Liver (tissue), 9 donors: ENCODE measurements around the gene STC2. TPM values are rescaled to one million over a fixed set of nuclear protein-coding genes. Genes with fewer than 3 reads are reported as not detected.

ENCODE experiments used
- DNase-seq: peaks from one replicate; pipeline ENCODE4 v3.0.0-alpha.2; 2017; ENCODE audit warnings: low spot score
- H3K27ac ChIP-seq, 2 donors: one replicate each; pipeline ENCODE4 v1.7.0; 2013; ENCODE audit warnings: inconsistent platforms in 2 of 2, low read length in 2 of 2, control low read depth in 1 of 2, low read depth in 1 of 2, mild to moderate bottlenecking in 1 of 2
- H3K27me3 ChIP-seq, 4 donors: one replicate each; pipeline versions ENCODE4 v1.6.1 to v1.7.0; 2013; ENCODE audit warnings: low read length in 3 of 4, inconsistent platforms in 1 of 4, mild to moderate bottlenecking in 1 of 4, moderate library complexity in 1 of 4; ENCODE audit not compliant: control insufficient read depth in 4 of 4, insufficient read depth in 4 of 4
- H3K36me3 ChIP-seq, 4 donors: one replicate each; pipeline versions ENCODE4 v1.6.1 to v1.7.0; 2013; ENCODE audit warnings: low read length in 3 of 4, mild to moderate bottlenecking in 3 of 4, low read depth in 1 of 4, moderate library complexity in 1 of 4; ENCODE audit not compliant: control insufficient read depth in 4 of 4, insufficient read depth in 3 of 4
- H3K4me1 ChIP-seq, 4 donors: one replicate each; pipeline versions ENCODE4 v1.6.1 to v1.7.0; 2013; ENCODE audit warnings: low read length in 3 of 4, mild to moderate bottlenecking in 3 of 4, moderate library complexity in 1 of 4; ENCODE audit not compliant: control insufficient read depth in 4 of 4, insufficient read depth in 4 of 4
- H3K4me3 ChIP-seq, 3 donors: one replicate each; pipeline versions ENCODE4 v1.6.1 to v1.7.0; 2013; ENCODE audit warnings: low read length in 3 of 3, control low read depth in 1 of 3, low read depth in 1 of 3, mild to moderate bottlenecking in 1 of 3
- H3K9ac ChIP-seq, 2 donors: one replicate each; pipeline ENCODE4 v1.7.0; 2013; ENCODE audit warnings: low read length in 2 of 2, mild to moderate bottlenecking in 2 of 2, moderate library complexity in 2 of 2, control low read depth in 1 of 2, low read depth in 1 of 2
- H3K9me3 ChIP-seq, 4 donors: one replicate each; pipeline versions ENCODE4 v1.6.1 to v1.7.0; 2013; ENCODE audit warnings: low read length in 3 of 4; ENCODE audit not compliant: control insufficient read depth in 4 of 4
- CTCF ChIP-seq: fragments of 150-350 bp; IDR thresholded peaks from 2 replicates; pipeline ENCODE4 v1.5.1; 2017; ENCODE audit warnings: improper control_type of control experiment, low read depth, low read length; ENCODE audit not compliant: missing input control
- EGR1 ChIP-seq, 2 donors: IDR thresholded peaks; 2 replicates each; pipeline ENCODE4 v1.6.1; 2016 to 2018; ENCODE audit warnings: antibody characterized with exemption in 2 of 2, low read depth in 2 of 2
- FOXA1 ChIP-seq: IDR thresholded peaks from 2 replicates; pipeline ENCODE4 v1.6.1; 2016; ENCODE audit warnings: antibody characterized with exemption
- GABPA ChIP-seq, 2 donors: IDR thresholded peaks in 1 of 2; conservative IDR thresholded peaks in 1 of 2; 2 replicates each; pipeline ENCODE4 v1.6.1; 2016; ENCODE audit warnings: antibody characterized with exemption in 2 of 2, mild to moderate bottlenecking in 1 of 2, moderate library complexity in 1 of 2
- HNF4G ChIP-seq: IDR thresholded peaks from 2 replicates; pipeline ENCODE4 v1.6.1; 2016; ENCODE audit warnings: antibody characterized with exemption
- JUND ChIP-seq, 2 donors: IDR thresholded peaks; 2 replicates each; pipeline ENCODE4 v1.6.1; 2016; ENCODE audit warnings: antibody characterized with exemption in 2 of 2
- RAD21 ChIP-seq, 2 donors: IDR thresholded peaks; 2 replicates each; pipeline ENCODE4 v1.6.1; 2016; ENCODE audit warnings: antibody characterized with exemption in 2 of 2, mild to moderate bottlenecking in 2 of 2
- REST ChIP-seq: IDR thresholded peaks from 2 replicates; pipeline ENCODE4 v1.6.1; 2016; ENCODE audit warnings: antibody characterized with exemption, mild to moderate bottlenecking
- RXRA ChIP-seq, 2 donors: IDR thresholded peaks; 2 replicates each; pipeline ENCODE4 v1.6.1; 2017 to 2018; ENCODE audit warnings: antibody characterized with exemption in 2 of 2, mild to moderate bottlenecking in 1 of 2
- SP1 ChIP-seq: IDR thresholded peaks from 2 replicates; pipeline ENCODE4 v1.6.1; 2018; ENCODE audit warnings: antibody characterized with exemption, mild to moderate bottlenecking
- TAF1 ChIP-seq: conservative IDR thresholded peaks from 2 replicates; pipeline ENCODE4 v1.6.1; 2016; ENCODE audit warnings: antibody characterized with exemption, mild to moderate bottlenecking
- YY1 ChIP-seq: IDR thresholded peaks from 2 replicates; pipeline ENCODE4 v1.6.1; 2016; ENCODE audit warnings: antibody characterized with exemption, mild to moderate bottlenecking
- WGBS: extraction: QIAGEN DNeasy Blood & Tissue Kit; methylation state at CpG from one replicate; pipeline ENCODE4 v1.1.7; 2013; 5-methylcytosine and 5-hydroxymethylcytosine counted together
- polyA plus RNA-seq, 2 donors: library from polyadenylated mRNA; stranded (reverse) in 1 of 2; unstranded in 1 of 2; fragments of 200-250 nt in 1 of 2; fragments of >200 nt in 1 of 2; fragmentation: Nextera tagmentation in 1 of 2; extraction: Ambion mirVana in 1 of 2; gene quantifications; one replicate each; pipeline versions ENCODE4 v1.2.1 to v1.2.3, GENCODE V29; 2013 to 2015
- total RNA-seq, 2 donors: library from RNA; depleted of rRNA; stranded (reverse); fragments of >200 nt; gene quantifications; one replicate each; pipeline ENCODE4 v1.2.3, GENCODE V29; 2014
- TF ChIP-seq, protein P1 (sequence below): IDR thresholded peaks from 2 replicates; pipeline ENCODE4 v1.6.1; 2016; ENCODE audit warnings: antibody characterized with exemption
- TF ChIP-seq, protein P2 (sequence below): IDR thresholded peaks from 2 replicates; pipeline ENCODE4 v1.6.1; 2016; ENCODE audit warnings: antibody characterized with exemption
- donor health status: healthy.
- donor health status: healthy.
- donor health status: healthy.
- donor health status: healthy.
- donor health status: healthy.

Gene STC2
- total and polyA plus RNA-seq, 4 donors: 0.04 to 0.18 (median 0.17) TPM; not detected in 1

DNA sequence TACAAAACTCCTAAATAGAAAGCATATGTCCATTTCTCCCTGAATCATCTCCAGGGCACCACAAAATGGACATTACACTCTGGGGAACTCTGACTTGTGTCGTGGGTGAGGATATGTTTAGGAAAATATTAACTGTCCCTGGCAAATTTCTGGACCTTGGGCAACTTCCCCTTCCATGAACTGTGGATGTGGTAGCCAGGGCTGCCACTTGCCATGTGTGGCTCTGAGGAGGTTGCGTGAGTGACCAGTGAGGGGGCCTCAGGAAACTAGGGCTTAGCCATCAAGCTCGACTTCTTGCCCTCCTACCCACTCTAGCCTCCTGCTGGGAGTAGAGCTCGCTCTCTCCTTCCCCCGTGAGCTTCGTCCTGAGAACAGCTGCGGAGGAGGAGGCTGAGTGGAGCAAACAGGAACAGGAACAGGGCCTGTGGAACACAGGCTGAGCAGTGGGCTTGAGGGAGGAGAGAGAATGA lies 13.8 kb upstream of the STC2 start:
- H3K9ac ChIP-seq: no peak overlapping the region
- H3K4me3 ChIP-seq: no peak overlapping the region
- no peak overlapping the region for H3K27ac ChIP-seq
- H3K27me3 ChIP-seq: no peaks in the 10 kb centered on the region
- no peaks in the 10 kb centered on the region for H3K9me3 ChIP-seq
- H3K36me3 ChIP-seq: no peaks in the 10 kb centered on the region
- no peaks in the 10 kb centered on the region for H3K4me1 ChIP-seq
- TF ChIP-seq TAF1 (no peak), RXRA (IDR thresholded peaks at IDR 0.05) (no peak), HNF4G (no peak), SP1 (no peak), RAD21 (IDR thresholded peaks at IDR 0.05) (no peak), FOXA1 (no peak), GABPA (IDR thresholded peaks at IDR 0.05 in 1 of 2, conservative IDR thresholded peaks at IDR 0.05 in 1 of 2) (no peak), EGR1 (IDR thresholded peaks at IDR 0.05; ENCODE audit: low read depth in 2 of 2) (no peak), REST (no peak)
- TF ChIP-seq, protein P1, sequence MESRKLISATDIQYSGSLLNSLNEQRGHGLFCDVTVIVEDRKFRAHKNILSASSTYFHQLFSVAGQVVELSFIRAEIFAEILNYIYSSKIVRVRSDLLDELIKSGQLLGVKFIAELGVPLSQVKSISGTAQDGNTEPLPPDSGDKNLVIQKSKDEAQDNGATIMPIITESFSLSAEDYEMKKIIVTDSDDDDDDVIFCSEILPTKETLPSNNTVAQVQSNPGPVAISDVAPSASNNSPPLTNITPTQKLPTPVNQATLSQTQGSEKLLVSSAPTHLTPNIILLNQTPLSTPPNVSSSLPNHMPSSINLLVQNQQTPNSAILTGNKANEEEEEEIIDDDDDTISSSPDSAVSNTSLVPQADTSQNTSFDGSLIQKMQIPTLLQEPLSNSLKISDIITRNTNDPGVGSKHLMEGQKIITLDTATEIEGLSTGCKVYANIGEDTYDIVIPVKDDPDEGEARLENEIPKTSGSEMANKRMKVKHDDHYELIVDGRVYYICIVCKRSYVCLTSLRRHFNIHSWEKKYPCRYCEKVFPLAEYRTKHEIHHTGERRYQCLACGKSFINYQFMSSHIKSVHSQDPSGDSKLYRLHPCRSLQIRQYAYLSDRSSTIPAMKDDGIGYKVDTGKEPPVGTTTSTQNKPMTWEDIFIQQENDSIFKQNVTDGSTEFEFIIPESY: no peak
- WGBS: 63% methylated on average over 7 of the region's 7 CpGs
- no peak for DNase-seq

DNA sequence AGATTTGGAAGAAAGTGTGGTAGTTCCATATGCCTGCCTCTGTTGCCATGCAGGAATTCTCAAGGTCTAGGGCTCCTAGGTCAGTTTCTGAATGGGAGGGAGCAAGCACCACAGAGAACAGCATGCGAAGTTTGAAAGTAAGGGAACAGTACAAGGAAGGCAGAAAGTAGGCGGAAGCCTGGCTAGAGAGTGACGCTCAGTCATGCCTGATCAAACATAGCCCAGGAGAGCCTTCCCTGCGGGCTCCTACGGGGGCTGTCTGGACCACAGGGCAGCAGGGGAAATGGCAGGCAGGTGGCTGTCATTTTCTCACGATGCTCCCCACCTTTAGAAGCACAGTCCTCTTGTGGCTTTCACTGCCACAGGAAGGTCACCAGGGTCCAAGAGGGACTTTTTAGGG lies 12.8 kb upstream of the STC2 start:
- no peaks in the 10 kb centered on the region for H3K36me3 ChIP-seq
- DNase-seq: no peak
- no peaks in the 10 kb centered on the region for H3K9me3 ChIP-seq
- no peaks in the 10 kb centered on the region for H3K4me1 ChIP-seq
- no peak overlapping the region for H3K9ac ChIP-seq
- H3K27ac ChIP-seq: no peak overlapping the region
- TF ChIP-seq JUND (IDR thresholded peaks at IDR 0.05) (no peak), GABPA (IDR thresholded peaks at IDR 0.05 in 1 of 2, conservative IDR thresholded peaks at IDR 0.05 in 1 of 2) (no peak), RAD21 (IDR thresholded peaks at IDR 0.05) (no peak), YY1 (no peak), SP1 (no peak), CTCF (no peak), FOXA1 (no peak), HNF4G (no peak), RXRA (IDR thresholded peaks at IDR 0.05) (no peak)
- TF ChIP-seq, protein P2, sequence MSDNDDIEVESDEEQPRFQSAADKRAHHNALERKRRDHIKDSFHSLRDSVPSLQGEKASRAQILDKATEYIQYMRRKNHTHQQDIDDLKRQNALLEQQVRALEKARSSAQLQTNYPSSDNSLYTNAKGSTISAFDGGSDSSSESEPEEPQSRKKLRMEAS: no peak
- TF ChIP-seq, protein P1: no peak
- no peaks in the 10 kb centered on the region for H3K27me3 ChIP-seq
- no peak overlapping the region for H3K4me3 ChIP-seq
- 75% methylated on average over 6 of the region's 6 CpGs for WGBS
